Stimulated activated CD8-positive, alpha-beta memory T cell treated with anti-CD3 and anti-CD28 coated beads, Interleukin-15, amount 100 ng/mL, for 4 hours (primary cell): ENCODE data around the gene FAM78A.

ENCODE experiments used
- DNase-seq, 2 donors: peaks; one replicate each; pipeline ENCODE4 v3.0.0-alpha.2; 2020; ENCODE audit warnings: low read depth in 2 of 2

The FAM78A gene

DNA sequence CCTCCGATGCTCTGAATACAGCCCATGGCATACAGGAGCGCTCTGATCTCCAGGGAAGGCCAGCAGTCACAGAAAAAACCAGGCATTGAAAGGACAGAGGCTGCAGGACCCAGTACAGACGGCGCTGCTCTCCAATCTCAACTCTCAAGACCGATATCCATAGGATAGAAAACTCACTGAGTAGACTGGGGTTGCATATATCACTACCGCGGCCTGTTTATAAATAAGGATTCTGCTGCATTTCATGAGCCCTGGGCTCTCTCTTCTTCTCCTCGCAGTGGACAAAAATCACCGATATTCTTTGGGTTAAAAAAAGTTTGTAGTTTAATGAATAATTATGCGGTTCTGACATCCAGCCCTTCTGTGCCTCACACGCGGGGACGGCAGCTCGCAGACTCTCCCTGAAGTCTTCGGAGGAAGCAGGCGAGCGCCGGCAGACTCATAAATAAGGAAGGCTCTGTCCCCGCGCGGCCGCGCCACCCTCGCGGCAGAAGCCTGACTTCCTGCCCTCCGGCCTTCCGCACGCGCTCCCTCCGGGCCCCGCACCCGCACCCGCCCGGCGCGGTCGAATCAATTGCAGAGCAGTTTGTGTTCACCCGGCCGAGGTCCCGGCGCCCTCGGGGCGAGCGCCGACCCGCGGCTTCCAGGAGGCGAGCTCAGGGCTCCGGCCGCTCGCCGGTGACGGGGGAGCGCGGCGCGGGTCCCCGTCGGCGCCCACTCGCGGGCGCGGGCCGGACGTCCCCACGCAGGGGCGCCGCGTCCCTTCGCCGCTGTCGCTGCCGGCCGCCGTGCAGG, at the start of gene FAM78A:
Gene FAM78A (minus strand): TSS at position 417 of the 795 bp plus-strand sequence. CDS start 331 bp downstream, at position 86.
- DNase-seq: no peak

DNA sequence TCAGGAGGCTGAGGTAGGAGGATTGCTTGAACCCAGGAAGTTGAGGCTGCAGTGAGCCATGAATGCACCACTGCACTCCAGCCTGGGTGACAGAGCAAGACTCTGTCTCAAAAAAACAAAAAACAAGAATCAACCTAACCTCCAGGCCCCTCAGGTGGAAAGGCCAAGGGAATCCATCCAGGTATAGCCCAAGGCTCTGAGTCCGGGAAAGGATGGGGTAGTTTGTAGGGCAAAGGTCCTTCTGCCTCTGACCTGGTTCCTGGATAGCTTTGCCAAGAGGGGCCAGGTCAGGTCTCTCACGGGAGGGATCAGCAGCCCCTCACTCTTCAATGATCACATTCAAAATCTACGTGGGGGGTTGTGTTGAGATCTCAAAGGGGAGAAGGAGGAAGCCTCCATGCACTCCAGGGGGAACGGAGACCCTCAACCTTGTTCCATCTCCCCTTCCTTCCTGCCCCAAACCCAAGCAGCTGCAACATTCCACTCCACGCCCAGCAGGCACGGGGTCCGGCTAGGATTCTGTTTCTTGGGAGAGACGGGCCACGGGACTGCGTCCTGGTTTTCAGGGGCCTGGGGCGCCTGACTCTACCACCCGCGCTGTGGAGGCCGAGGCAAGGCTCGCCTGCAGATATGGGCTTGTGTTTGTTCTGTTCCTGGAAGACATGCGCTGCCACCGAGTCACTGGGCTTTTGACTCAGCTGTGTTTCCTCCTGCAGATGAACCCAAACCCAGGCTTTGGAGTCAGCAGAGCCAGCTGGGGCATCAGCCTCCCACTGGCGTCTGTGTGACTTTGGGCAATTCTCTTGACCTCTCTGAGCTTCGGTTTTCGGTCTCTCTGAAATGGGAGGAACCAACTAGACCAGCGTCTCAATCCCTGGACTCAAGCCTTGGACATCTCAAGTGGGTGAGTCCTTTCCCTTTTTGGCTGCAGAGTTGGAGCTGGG, 48.7 kb upstream of the FAM78A start:
- DNase-seq: no peak

GRCh38 chr9:131323629-131324028, 47.3 kb upstream of the FAM78A start:
- DNase-seq: no peak

DNA sequence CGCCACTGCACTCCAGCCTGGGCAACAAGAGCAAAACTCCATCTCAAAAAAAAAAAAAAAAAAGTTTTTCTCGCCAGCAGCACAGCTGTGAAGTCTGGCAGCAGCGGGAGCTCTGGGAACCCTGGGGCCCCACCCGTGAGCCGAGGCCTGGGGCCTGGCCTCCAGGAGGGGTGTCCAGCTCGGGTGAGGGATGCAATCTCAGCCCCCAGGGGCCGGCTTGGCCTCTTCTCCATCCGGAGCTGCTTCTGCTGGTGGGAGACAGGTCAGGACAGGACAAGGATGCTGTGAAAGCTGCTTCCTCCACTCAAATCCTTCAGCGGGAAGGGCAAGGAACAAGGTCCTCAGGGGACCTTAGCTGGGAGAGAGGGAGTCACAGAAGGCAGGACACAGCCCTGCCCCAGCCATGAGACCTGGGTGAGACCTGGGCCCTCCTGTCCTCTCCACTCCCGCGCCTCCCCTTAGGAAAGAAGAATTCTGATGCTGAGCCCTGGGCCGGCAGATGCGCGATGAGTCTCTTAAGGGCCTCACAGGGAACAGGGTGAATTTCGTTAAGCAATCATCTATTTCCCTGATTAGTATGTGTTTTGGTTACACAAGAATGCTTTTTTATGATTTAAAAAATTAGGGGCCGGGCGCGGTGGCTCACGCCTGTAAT, 43.8 kb upstream of the FAM78A start:
- no peak for DNase-seq

- no peak for DNase-seq
These were observed 43.2 kb upstream of the FAM78A start for GRCh38 chr9:131319486-131319885.

GRCh38 chr9:131318231-131319085, 42.1 kb upstream of the FAM78A start:
- DNase-seq: no peak

DNA sequence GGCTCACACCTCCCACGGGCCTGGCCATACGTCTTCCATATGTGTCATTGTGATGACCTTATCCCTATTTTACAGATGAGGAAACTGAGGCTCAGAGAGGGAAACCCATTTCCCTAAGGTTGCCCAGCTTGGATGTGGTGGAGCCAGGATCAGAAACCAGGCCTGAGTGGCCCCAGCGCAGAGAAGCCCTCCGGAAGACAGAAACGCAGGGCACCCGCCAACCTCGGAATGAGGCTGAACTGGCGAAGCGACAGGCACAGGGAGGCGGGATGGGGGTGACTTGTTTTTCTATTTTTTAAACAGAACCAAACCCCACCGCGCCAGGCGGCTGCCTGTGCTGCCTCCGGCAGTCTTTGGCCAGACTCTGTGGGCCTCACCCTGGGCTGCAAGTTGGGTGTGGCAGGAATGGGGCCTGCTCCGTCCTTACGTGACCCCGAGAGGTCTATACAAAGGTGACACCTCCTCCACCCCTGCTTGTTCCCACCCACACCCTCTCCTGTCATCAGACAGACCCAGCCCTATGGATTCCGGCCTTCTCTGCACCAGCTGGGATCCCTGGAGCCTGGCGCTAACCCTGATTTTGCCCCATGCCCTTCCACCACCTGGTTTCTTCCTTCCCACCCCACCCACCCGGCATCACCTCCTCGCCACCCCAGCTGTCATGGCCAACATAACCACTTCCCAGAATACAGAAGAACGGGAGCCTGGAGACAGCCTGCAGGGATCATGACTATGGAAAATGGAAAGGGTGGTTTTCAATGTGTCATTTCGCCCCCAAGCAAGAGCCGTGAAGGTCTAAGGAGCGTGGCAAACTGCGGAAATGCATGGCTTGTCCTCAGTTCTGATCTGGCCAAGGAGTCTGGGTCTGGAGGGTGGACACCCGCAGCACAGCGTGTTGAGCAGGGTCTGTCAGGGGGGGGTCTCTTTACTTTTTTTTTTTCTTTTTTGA, 36.8 kb upstream of the FAM78A start:
- DNase-seq: no peak

GRCh38 chr9:131312246-131312645, 35.9 kb upstream of the FAM78A start:
- no peak for DNase-seq

- DNase-seq: peak; percentile 8 to 15
These were observed 34.7 kb upstream of the FAM78A start for GRCh38 chr9:131310833-131311554.

- DNase-seq: no peak
These were observed 33.4 kb upstream of the FAM78A start for GRCh38 chr9:131309530-131310276.

- no peak for DNase-seq
These were observed 32.7 kb upstream of the FAM78A start for GRCh38 chr9:131308906-131309529.

GRCh38 chr9:131308452-131308851, 32.1 kb upstream of the FAM78A start:
- DNase-seq: no peak

- no peak for DNase-seq
These were observed 31.7 kb upstream of the FAM78A start for GRCh38 chr9:131307974-131308373.

- DNase-seq: no peak
These were observed 30.2 kb upstream of the FAM78A start for GRCh38 chr9:131306397-131307004.

DNA sequence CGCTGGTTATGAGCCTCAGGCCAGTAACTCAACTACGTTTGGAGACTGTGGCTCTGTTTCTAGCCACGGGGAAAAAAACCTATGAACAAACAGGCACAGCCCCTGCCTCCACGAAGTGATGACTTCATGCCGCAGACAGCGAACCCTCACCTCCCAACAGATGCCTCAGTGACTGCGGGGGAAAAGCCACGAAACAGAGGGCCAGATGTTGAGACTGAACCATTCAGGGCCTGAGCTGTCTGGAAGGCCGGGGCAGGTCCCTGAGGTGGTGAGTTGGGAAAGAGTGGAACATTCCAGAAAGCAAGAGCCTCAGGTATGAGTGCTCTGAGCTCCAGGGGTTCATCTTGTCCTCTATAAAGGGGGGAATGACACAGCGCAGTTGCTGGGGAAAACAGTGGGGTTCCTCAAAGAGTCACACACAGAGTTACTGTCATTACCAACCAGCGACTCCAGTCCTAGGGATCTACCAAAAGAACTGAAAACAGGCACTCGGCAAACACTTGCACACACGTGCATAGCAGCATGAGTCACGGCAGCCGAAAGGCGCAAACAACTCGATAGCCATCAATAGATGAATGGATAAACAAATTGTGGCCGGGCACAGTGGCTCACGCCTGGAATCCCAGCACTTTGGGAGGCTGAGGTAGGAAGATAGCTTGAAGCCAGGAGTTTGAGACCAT, 28.5 kb upstream of the FAM78A start:
- no peak for DNase-seq

DNA sequence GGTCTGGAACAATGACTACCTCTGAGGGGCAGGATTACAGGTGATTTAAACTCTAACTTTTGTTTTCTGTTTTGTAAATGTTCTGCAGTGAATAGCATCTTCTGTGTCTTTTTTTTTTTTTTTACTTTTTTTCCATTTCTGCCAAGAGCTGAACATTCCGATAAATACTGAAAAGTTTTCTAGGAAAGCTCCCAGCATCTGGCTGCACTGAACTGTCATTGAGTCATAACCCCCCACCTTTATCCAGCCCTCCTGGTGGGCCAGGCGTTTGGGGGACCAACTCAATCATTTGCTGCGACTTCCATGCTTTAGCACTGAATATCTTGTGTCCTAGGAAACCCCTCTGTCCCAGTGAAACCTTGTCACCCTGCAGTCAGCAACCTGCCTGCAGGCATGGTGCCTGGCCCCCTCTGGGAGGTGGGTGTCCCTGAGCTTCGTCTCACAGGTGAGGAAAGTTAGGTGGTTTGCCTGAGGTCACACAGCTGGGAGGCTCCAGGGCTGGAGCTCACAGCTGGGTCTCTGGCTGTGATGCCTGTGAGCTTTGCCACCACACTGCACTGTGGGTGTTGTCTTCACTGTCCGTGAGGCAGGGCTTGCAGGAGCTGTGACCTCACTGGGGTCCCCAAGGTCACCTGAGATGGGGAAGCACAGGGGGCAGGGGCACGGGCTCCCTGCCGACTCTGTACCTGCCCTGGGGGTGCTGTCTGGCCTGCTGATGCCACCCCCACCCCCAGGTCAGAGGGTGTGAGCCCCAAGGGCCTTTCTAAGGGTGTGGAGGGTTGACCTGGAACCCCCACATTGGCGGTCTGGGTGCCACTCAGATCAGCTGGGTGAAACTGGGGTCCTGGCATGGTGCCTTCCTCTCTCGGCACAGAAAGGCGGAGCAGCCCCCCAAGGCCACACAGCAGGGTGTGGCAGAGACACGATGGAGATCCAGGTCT, 27.3 kb upstream of the FAM78A start:
- no peak for DNase-seq
